ENCODE measurements around the gene EPB41L4A.

The EPB41L4A gene

DNA sequence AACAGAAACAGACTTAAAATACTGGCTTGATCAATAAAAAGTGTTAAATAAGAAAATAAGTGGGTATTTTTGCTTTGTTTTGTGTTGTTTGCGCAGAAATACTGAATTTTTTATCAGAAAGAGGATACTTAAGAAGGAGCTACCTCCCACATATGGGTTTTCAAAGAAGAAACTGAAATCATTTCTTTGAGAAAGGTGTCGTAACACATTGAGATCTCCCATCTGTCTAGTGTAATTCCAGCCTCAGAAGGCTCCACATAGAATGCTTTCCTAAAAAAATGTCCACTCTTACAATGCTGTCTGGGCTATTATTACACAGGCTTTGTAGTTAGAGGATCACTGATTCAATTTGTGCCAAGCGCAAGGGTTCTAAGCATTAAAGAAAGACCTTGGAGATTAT lies 226.2 kb downstream of the EPB41L4A start:
- H3K27ac ChIP-seq (ENCODE audit: low read length): no peak overlapping the region
- H3K79me2 ChIP-seq (ENCODE audit: low read length): no peaks in the 10 kb centered on the region
- H3K9me3 ChIP-seq (replicated peaks; ENCODE audit: insufficient read depth, low read length): no peaks in the 10 kb centered on the region
- H3F3A ChIP-seq (ENCODE audit: insufficient read depth, low read length): no peaks in the 10 kb centered on the region
- no peaks in the 10 kb centered on the region for H3K27me3 ChIP-seq (replicated peaks; ENCODE audit: insufficient read depth, low read length)
- DNase-seq: no peak
- no peak overlapping the region for H3K4me2 ChIP-seq (ENCODE audit: low read depth, low read length)
- no peak overlapping the region for H3K4me3 ChIP-seq (ENCODE audit: low read length)
- H3K9ac ChIP-seq (ENCODE audit: low read length): no peak overlapping the region
- no peak overlapping the region for H2AFZ ChIP-seq (ENCODE audit: low read length)
- H4K20me1 ChIP-seq (ENCODE audit: insufficient read depth, low read length): no peaks in the 10 kb centered on the region
- no peaks in the 10 kb centered on the region for H3K9me2 ChIP-seq (replicated peaks; ENCODE audit: insufficient read depth, low read length)
- no peaks in the 10 kb centered on the region for H3K36me3 ChIP-seq (replicated peaks; ENCODE audit: insufficient read depth, low read length)
- no peaks in the 10 kb centered on the region for H3K4me1 ChIP-seq (ENCODE audit: low read length)
- TF ChIP-seq EZH2phosphoT487 (IDR thresholded peaks at IDR 0.05; ENCODE audit: low read length): no peak
- TF ChIP-seq, protein P1, sequence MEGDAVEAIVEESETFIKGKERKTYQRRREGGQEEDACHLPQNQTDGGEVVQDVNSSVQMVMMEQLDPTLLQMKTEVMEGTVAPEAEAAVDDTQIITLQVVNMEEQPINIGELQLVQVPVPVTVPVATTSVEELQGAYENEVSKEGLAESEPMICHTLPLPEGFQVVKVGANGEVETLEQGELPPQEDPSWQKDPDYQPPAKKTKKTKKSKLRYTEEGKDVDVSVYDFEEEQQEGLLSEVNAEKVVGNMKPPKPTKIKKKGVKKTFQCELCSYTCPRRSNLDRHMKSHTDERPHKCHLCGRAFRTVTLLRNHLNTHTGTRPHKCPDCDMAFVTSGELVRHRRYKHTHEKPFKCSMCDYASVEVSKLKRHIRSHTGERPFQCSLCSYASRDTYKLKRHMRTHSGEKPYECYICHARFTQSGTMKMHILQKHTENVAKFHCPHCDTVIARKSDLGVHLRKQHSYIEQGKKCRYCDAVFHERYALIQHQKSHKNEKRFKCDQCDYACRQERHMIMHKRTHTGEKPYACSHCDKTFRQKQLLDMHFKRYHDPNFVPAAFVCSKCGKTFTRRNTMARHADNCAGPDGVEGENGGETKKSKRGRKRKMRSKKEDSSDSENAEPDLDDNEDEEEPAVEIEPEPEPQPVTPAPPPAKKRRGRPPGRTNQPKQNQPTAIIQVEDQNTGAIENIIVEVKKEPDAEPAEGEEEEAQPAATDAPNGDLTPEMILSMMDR (IDR thresholded peaks at IDR 0.05; ENCODE audit: low read length): no peak

DNA sequence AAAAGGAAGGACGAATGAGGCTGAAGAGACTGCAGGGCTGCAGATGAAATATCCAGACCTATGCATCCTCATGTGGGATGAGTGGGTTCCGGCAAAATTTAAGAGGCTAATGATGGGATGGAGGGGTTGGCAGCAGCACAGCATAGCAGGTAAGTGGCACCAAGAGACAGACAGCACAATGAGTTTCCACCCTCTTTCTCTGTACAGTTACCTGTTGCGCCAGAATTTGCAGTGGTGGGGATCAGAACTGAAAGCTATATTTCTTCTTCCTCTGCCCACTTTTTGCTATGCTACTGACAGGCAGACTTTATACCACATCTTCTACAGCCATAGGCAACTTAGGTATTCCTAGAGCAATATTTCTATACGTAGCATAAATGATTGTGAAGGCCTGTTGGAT lies 227.0 kb downstream of the EPB41L4A start:
- no peaks in the 10 kb centered on the region for H3K79me2 ChIP-seq (ENCODE audit: low read length)
- H3K9me2 ChIP-seq (replicated peaks; ENCODE audit: insufficient read depth, low read length): no peaks in the 10 kb centered on the region
- TF ChIP-seq EZH2phosphoT487 (IDR thresholded peaks at IDR 0.05; ENCODE audit: low read length) (no peak), EZH2 (optimal IDR thresholded peaks at IDR 0.05; ENCODE audit: low read depth, low read length) (no peak)
- TF ChIP-seq, protein P1 (IDR thresholded peaks at IDR 0.05; ENCODE audit: low read length): no peak
- H4K20me1 ChIP-seq (ENCODE audit: insufficient read depth, low read length): no peaks in the 10 kb centered on the region
- H3K4me1 ChIP-seq (ENCODE audit: low read length): no peaks in the 10 kb centered on the region
- no peaks in the 10 kb centered on the region for H3K9me3 ChIP-seq (replicated peaks; ENCODE audit: insufficient read depth, low read length)
- no peak for DNase-seq
- no peak overlapping the region for H3K27ac ChIP-seq (ENCODE audit: low read length)
- H3K4me3 ChIP-seq (ENCODE audit: low read length): no peak overlapping the region
- H2AFZ ChIP-seq (ENCODE audit: low read length): no peak overlapping the region
- H3K9ac ChIP-seq (ENCODE audit: low read length): no peak overlapping the region
- no peaks in the 10 kb centered on the region for H3F3A ChIP-seq (ENCODE audit: insufficient read depth, low read length)
- no peaks in the 10 kb centered on the region for H3K36me3 ChIP-seq (replicated peaks; ENCODE audit: insufficient read depth, low read length)
- H3K4me2 ChIP-seq (ENCODE audit: low read depth, low read length): no peak overlapping the region
- no peaks in the 10 kb centered on the region for H3K27me3 ChIP-seq (replicated peaks; ENCODE audit: insufficient read depth, low read length)

DNA sequence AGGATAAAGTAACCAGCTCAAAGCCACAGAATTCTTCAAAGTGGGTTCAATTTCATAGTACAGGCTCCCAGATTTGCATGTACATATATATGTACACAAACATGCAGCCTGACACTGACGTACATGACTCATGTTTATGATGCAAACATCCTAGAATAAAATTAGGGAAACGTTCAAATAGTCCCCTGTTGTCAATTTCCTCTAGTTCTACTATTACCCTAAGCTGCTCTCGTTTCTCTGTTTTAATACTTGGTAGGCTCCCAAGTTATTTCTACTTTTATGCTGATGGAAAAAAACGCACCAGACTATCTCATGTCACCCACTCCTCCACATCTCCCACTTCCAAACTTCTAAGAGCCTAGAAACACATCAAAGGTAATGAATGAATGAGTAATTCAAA lies 229.7 kb downstream of the EPB41L4A start:
- no peak overlapping the region for H3K9ac ChIP-seq (ENCODE audit: low read length)
- H3K9me3 ChIP-seq (replicated peaks; ENCODE audit: insufficient read depth, low read length): no peaks in the 10 kb centered on the region
- no peak overlapping the region for H3K27ac ChIP-seq (ENCODE audit: low read length)
- H3F3A ChIP-seq (ENCODE audit: insufficient read depth, low read length): no peaks in the 10 kb centered on the region
- H3K4me2 ChIP-seq (ENCODE audit: low read depth, low read length): no peak overlapping the region
- DNase-seq: no peak
- H3K79me2 ChIP-seq (ENCODE audit: low read length): no peaks in the 10 kb centered on the region
- H3K36me3 ChIP-seq (replicated peaks; ENCODE audit: insufficient read depth, low read length): no peaks in the 10 kb centered on the region
- TF ChIP-seq, protein P1 (IDR thresholded peaks at IDR 0.05; ENCODE audit: low read length): no peak
- TF ChIP-seq EZH2 (optimal IDR thresholded peaks at IDR 0.05; ENCODE audit: low read depth, low read length) (no peak), EZH2phosphoT487 (IDR thresholded peaks at IDR 0.05; ENCODE audit: low read length) (no peak)
- H3K27me3 ChIP-seq (replicated peaks; ENCODE audit: insufficient read depth, low read length): no peaks in the 10 kb centered on the region
- H3K4me1 ChIP-seq (ENCODE audit: low read length): no peaks in the 10 kb centered on the region
- no peaks in the 10 kb centered on the region for H4K20me1 ChIP-seq (ENCODE audit: insufficient read depth, low read length)
- H2AFZ ChIP-seq (ENCODE audit: low read length): no peak overlapping the region
- H3K4me3 ChIP-seq (ENCODE audit: low read length): no peak overlapping the region
- H3K9me2 ChIP-seq (replicated peaks; ENCODE audit: insufficient read depth, low read length): no peaks in the 10 kb centered on the region
